OCI-LY3 (cell line): ENCODE data around the gene MYH16.

ENCODE experiments used
- H2AFZ ChIP-seq: fragments of 200-600, 300-600 bp; shearing (Covaris generic); 2 replicates; pipeline ENCODE4 v1.6.0; 2014; ENCODE audit warnings: antibody characterized with exemption, low read depth, low read length
- H3K27ac ChIP-seq: fragments of 200-600, 300-600 bp; sonication (generic); 2 replicates; pipeline ENCODE4 v1.5.1; 2014; ENCODE audit warnings: mild to moderate bottlenecking, low read length, moderate library complexity, mixed read lengths
- H3K27me3 ChIP-seq: fragments of 200-600, 300-600 bp; sonication (generic); 2 replicates; pipeline ENCODE4 v1.6.1; 2014; ENCODE audit warnings: low read depth, low read length, mixed read lengths
- H3K36me3 ChIP-seq: fragments of 200-600, 300-600 bp; sonication (generic); replicated peaks from 2 replicates; pipeline ENCODE3; 2014; ENCODE audit warnings: low read depth, low read length, mixed read lengths
- H3K4me1 ChIP-seq: fragments of 300-600, 200-600 bp; sonication (generic); 2 replicates; pipeline ENCODE4 v1.6.1; 2014; ENCODE audit warnings: low read length, mixed read lengths
- H3K4me2 ChIP-seq: fragments of 200-600, 300-600 bp; sonication (generic); 2 replicates; pipeline ENCODE4 v1.6.1; 2014; ENCODE audit warnings: low read length, mixed read lengths
- H3K4me3 ChIP-seq: fragments of 300-600, 200-600 bp; sonication (generic); 2 replicates; pipeline ENCODE4 v1.5.1; 2014; ENCODE audit warnings: antibody characterized with exemption, mild to moderate bottlenecking, low read length, moderate library complexity
- H3K79me2 ChIP-seq: fragments of 300-600, 200-600 bp; shearing (Covaris generic); 2 replicates; pipeline ENCODE4 v1.6.1; 2014; ENCODE audit warnings: mild to moderate bottlenecking, low read length, mixed read lengths
- H3K9ac ChIP-seq: fragments of 300-600, 200-600 bp; shearing (Covaris generic); 2 replicates; pipeline ENCODE4 v1.6.0; 2014; ENCODE audit warnings: mild to moderate bottlenecking, low read length, moderate library complexity
- H3K9me3 ChIP-seq: fragments of 200-600, 300-600 bp; shearing (Covaris generic); 2 replicates; pipeline ENCODE4 v1.6.1; 2014; ENCODE audit warnings: low read length, mixed read lengths; ENCODE audit not compliant: insufficient read depth
- H4K20me1 ChIP-seq: fragments of 200-600, 300-600 bp; sonication (generic); 2 replicates; pipeline ENCODE4 v1.6.1; 2016; ENCODE audit warnings: low read length, mixed read lengths; ENCODE audit not compliant: insufficient read depth
- EZH2phosphoT487 ChIP-seq: fragments of 200-600 bp; shearing (Covaris generic); IDR thresholded peaks from 2 replicates; pipeline ENCODE4 v1.6.1; 2018; ENCODE audit warnings: antibody characterized with exemption, mixed run types, low read depth
- TF ChIP-seq, protein P1 (sequence below): fragments of 200-600, 300-600 bp; sonication (generic); IDR thresholded peaks from 2 replicates; pipeline ENCODE4 v1.5.1; 2014; ENCODE audit warnings: antibody characterized with exemption, low read length, low read depth

MYH16 gene

DNA sequence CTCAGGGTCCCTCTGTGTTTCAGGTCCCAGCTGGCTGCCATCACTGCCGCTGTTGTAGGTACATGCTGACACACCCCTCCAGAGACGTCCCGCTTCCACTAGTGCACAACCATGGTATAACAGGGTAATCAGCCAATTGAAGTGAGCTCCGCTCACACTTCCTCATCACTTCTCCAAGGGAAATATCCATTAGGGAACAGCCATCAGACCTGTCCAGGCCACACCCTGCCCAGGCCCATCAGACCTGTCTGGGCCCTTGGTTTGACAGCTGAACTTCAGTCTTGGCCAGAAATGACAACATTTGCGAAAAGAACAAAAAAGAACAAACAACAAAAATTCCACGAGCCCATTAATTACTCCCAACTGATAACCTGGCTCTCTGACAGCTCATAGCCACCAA lies 11.0 kb upstream of the MYH16 start:
- Histone ChIP-seq H3K79me2 (no peaks in the 10 kb centered on the region), H3K9me3 (no peaks in the 10 kb centered on the region), H3K4me1 (no peaks in the 10 kb centered on the region), H3K27ac (no peak overlapping the region), H3K36me3 (no peaks in the 10 kb centered on the region), H3K27me3 (peaks cover 26% of the 10 kb centered on the region), H3K9ac (no peak overlapping the region), H2AFZ (no peak overlapping the region), H3K4me2 (no peak overlapping the region), H3K4me3 (no peak overlapping the region), H4K20me1 (no peaks in the 10 kb centered on the region)
- no peak for TF ChIP-seq EZH2phosphoT487
- TF ChIP-seq, protein P1, sequence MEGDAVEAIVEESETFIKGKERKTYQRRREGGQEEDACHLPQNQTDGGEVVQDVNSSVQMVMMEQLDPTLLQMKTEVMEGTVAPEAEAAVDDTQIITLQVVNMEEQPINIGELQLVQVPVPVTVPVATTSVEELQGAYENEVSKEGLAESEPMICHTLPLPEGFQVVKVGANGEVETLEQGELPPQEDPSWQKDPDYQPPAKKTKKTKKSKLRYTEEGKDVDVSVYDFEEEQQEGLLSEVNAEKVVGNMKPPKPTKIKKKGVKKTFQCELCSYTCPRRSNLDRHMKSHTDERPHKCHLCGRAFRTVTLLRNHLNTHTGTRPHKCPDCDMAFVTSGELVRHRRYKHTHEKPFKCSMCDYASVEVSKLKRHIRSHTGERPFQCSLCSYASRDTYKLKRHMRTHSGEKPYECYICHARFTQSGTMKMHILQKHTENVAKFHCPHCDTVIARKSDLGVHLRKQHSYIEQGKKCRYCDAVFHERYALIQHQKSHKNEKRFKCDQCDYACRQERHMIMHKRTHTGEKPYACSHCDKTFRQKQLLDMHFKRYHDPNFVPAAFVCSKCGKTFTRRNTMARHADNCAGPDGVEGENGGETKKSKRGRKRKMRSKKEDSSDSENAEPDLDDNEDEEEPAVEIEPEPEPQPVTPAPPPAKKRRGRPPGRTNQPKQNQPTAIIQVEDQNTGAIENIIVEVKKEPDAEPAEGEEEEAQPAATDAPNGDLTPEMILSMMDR = no peak

DNA sequence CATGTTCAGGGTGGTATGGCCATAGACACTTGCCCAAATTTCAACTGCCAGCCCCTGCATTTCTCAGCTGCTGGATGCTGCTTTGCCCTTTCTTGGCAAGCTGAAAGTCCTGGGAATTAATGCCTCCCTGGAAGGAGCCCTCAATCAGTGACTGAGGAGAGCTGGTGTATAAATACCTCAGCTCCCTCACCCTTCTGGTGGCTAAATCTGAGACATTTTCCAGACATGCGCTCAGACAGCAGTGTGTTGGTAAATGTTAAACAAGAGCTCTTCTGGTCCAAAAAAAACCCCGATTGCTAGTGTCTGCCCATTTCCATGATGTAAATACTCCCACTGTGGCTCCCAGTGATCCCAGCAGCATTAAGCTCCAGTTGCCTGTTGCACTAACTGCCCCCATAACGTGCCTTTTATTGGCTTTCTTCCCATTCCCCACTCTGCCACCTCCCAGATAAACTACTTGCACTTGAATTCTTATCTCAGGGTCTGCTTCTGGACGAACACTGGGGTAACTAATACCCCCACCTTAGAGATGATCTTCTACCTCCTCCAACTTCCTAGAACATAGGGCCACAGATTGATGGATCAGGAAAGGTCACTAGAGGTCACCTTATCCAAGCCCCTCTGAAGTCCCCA lies 6.7 kb upstream of the MYH16 start:
- H2AFZ ChIP-seq = no peak overlapping the region
- no peak overlapping the region for H3K4me2 ChIP-seq
- no peak overlapping the region for H3K27ac ChIP-seq

DNA sequence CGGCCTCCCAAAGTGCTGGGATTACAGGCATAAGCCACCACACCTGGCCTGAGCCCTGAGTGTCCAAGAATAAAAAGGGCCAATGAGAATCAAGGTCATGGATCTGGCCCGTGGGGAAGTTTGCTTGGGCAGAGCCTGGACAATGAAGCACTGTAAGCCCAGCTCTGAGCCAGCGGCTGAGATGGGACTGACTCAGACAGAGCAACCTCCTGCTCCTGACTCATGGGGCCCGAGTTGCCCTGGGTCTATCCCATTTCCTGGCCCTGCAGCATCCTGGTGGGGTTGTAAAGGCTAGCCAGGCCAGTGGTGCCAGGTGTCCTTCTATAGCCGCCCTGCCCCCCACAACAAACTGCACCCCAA lies 5.2 kb upstream of the MYH16 start:
- H3K4me2 ChIP-seq = no peak overlapping the region
- no peak overlapping the region for H2AFZ ChIP-seq
- no peaks in the 10 kb centered on the region for H3K4me1 ChIP-seq

More for the DNA sequence above, 6.7 kb upstream of the MYH16 start:
- Histone ChIP-seq H3K4me3 (no peak overlapping the region), H3K27me3 (peaks cover 26% of the 10 kb centered on the region), H3K4me1 (no peaks in the 10 kb centered on the region), H4K20me1 (no peaks in the 10 kb centered on the region), H3K9me3 (no peaks in the 10 kb centered on the region), H3K79me2 (no peaks in the 10 kb centered on the region), H3K9ac (no peak overlapping the region), H3K36me3 (no peaks in the 10 kb centered on the region)
- TF ChIP-seq EZH2phosphoT487 = no peak
- TF ChIP-seq, protein P1 = no peak

DNA sequence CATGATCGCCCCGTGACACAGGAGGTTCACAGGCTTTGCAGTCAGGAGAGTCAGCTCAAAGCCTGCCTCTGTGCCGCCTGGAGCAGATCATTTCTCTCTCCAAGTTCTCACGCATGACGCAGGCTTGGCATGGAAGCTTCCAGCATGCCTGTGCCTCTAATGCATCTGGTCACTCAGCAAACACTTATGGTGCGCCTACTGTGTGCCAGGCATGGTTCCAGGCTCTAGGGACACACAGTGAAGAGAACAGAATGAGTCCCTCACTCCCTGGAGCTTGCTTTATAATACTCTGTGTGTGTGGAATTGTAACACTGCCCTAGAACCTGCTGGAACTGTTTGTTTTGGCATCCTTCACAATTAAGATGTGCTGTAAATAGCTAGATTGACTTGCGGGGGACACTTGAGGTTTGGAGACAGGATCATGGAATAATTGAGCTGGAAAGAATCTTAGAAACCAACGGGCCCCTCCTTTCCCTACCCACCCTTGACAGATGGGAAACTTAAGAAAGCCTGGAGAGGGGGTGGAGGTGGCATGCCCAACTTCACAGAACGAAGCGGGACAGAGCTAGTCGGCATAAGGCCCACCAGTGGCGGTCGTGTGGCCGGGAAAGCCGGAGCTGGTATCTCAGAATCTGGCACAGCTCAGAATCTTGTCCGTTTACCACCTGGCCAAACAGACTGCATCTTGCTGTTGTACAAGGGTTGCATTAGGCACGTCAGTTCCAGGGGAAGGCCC lies 4.6 kb upstream of the MYH16 start:
- Histone ChIP-seq H3K27me3 (peaks cover 26% of the 10 kb centered on the region), H3K36me3 (no peaks in the 10 kb centered on the region), H3K4me2 (no peak overlapping the region), H3K79me2 (no peaks in the 10 kb centered on the region), H3K4me3 (no peak overlapping the region), H3K27ac (no peak overlapping the region), H3K9ac (no peak overlapping the region), H3K4me1 (no peaks in the 10 kb centered on the region), H4K20me1 (no peaks in the 10 kb centered on the region), H2AFZ (no peak overlapping the region), H3K9me3 (no peaks in the 10 kb centered on the region)
- TF ChIP-seq EZH2phosphoT487 = no peak
- TF ChIP-seq, protein P1 = no peak

More for the DNA sequence above, 5.2 kb upstream of the MYH16 start:
- Histone ChIP-seq H3K36me3 (no peaks in the 10 kb centered on the region), H3K4me3 (no peak overlapping the region), H3K27ac (no peak overlapping the region), H3K9ac (no peak overlapping the region), H3K9me3 (no peaks in the 10 kb centered on the region), H4K20me1 (no peaks in the 10 kb centered on the region), H3K79me2 (no peaks in the 10 kb centered on the region), H3K27me3 (peaks cover 26% of the 10 kb centered on the region)
- no peak for TF ChIP-seq EZH2phosphoT487
- TF ChIP-seq, protein P1 = no peak
